Spleen (tissue), 11 donors: ENCODE measurements around the gene DYTN. TPM values are rescaled to one million over a fixed set of nuclear protein-coding genes. Genes with fewer than 3 reads are reported as not detected.

Experiments used
- DNase-seq: peaks from one replicate; pipeline ENCODE4 v3.0.0-alpha.2; 2020
- H3K27ac ChIP-seq, 8 donors: fragments of 200-600 bp; sonication (generic) in 7 of 8; 1 replicate in 4 of 8; 2 replicates in 4 of 8; pipeline versions ENCODE4 v1.5.0 to v1.8.0; 2016 to 2021; ENCODE audit warnings: inconsistent platforms in 4 of 8, mild to moderate bottlenecking in 4 of 8, moderate library complexity in 1 of 8
- H3K27me3 ChIP-seq, 7 donors: fragments of 200-600 bp; sonication (generic) in 6 of 7; replicated peaks in 1 of 7; 1 replicate in 4 of 7; 2 replicates in 3 of 7; pipeline versions ENCODE4 v1.5.0 to v1.8.0; 2016 to 2021; ENCODE audit warnings: inconsistent platforms in 3 of 7, mild to moderate bottlenecking in 1 of 7
- H3K36me3 ChIP-seq, 6 donors: fragments of 200-600 bp; sonication (generic) in 5 of 6; 1 replicate in 4 of 6; 2 replicates in 2 of 6; pipeline versions ENCODE4 v1.5.0 to v1.8.0; 2016 to 2021; ENCODE audit warnings: inconsistent platforms in 2 of 6
- H3K4me1 ChIP-seq, 6 donors: fragments of 200-600 bp; sonication (generic) in 5 of 6; 1 replicate in 3 of 6; 2 replicates in 3 of 6; pipeline versions ENCODE4 v1.5.0 to v1.8.0; 2016 to 2021; ENCODE audit warnings: inconsistent platforms in 3 of 6
- H3K4me3 ChIP-seq, 8 donors: fragments of 200-600 bp; sonication (generic) in 7 of 8; 1 replicate in 4 of 8; 2 replicates in 4 of 8; pipeline versions ENCODE4 v1.5.0 to v1.8.0; 2016 to 2021; ENCODE audit warnings: inconsistent platforms in 4 of 8, mild to moderate bottlenecking in 4 of 8, moderate library complexity in 2 of 8
- H3K9me3 ChIP-seq, 8 donors: fragments of 200-600 bp; sonication (generic) in 7 of 8; 1 replicate in 4 of 8; 2 replicates in 4 of 8; pipeline versions ENCODE4 v1.5.0 to v1.8.0; 2016 to 2021; ENCODE audit warnings: inconsistent platforms in 4 of 8
- CTCF ChIP-seq, 11 experiments: fragments of 200-600 bp in 7 of 11; fragments of 450-650 bp in 4 of 11; sonication (generic) in 4 of 11; IDR thresholded peaks in 8 of 11; conservative IDR thresholded peaks in 3 of 11; 1 replicate in 7 of 11; 2 replicates in 4 of 11; pipeline versions ENCODE4 v1.4.0 to v1.8.0; 2016 to 2021; ENCODE audit warnings: antibody characterized with exemption in 11 of 11, inconsistent platforms in 4 of 11, mild to moderate bottlenecking in 1 of 11
- POLR2A ChIP-seq, 3 donors: fragments of 450-650 bp; IDR thresholded peaks; one replicate each; pipeline ENCODE4 v1.5.1; 2017; ENCODE audit warnings: antibody characterized with exemption in 3 of 3, mild to moderate bottlenecking in 1 of 3
- POLR2AphosphoS5 ChIP-seq, 3 donors: sonication (generic); formaldehyde crosslinking; IDR thresholded peaks; one replicate each; pipeline ENCODE4 v1.5.1; 2017; ENCODE audit warnings: antibody characterized with exemption in 3 of 3
- WGBS, 5 donors: extraction: QIAGEN DNeasy Blood & Tissue Kit in 3 of 5; methylation state at CpG; one replicate each; pipeline versions ENCODE4 v1.1.5 to v1.1.7; 2013 to 2018; 5-methylcytosine and 5-hydroxymethylcytosine counted together
- intact Hi-C: fragments of 100-400 bp; cut with DNase I; formaldehyde crosslinking; loops from one replicate; pipeline ENCODE4 v1.15.0; 2023; ENCODE audit warnings: low total_unique reads
- polyA plus RNA-seq, 3 donors: library from polyadenylated mRNA; stranded (reverse); fragments of 200-250 nt; gene quantifications; one replicate each; pipeline ENCODE4 v1.2.1, GENCODE V29; 2013
- total RNA-seq, 7 donors: library from RNA; depleted of rRNA in 3 of 7; stranded (reverse); fragments of >200 nt in 3 of 7; fragmentation: NEBNext Ultra II Directional in 4 of 7; extraction: Animal tissue kit (Norgen Biotek cat#: 25700) in 4 of 7; gene quantifications; one replicate each; pipeline versions ENCODE4 v1.1.0 to v1.2.1, GENCODE V29; 2016 to 2021
- donor health status: healthy with polysubstance abuse.
- donor health status: DM: no; HTN: no; CAD: no; lungs with moderate emphysema.
- donor health status: DM: no; HTN: no; CAD: no.
- donor health status: Bipolar disorder and iron deficiency.
- donor health status: healthy.
- donor health status: DM: no; HTN: no; CAD: no.
- donor health status: DM: yes; HTN: yes; CAD: no.

DYTN gene
- total and polyA plus RNA-seq, 10 donors, result 0.29 TPM; not detected in 9

DNA sequence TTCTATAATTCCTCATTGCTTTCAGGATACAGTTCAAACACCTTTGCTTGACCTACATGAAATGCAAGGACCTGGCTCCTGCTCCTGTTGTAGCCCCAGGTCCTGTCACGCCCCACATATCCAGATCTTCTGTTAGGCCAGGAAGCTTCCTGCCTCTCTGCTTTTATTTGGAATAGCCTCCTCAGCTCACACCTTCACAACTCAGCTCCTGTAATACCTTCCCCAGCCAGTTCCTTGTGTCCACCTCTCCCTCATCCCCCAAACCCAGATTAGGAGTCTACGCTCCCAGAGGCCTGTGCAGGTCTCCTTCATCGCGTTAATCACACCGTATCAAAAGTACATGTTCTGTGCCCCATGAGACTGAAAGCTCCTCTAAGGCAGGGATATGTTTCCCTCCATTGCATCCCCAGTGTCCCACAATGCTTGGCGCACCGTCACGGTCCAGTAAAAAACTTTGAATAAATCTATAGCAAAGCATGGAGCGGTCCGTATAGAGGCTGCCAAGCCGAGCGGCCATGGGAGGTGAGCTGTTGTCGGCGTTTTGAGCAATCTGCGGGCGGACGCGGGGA, 46.6 kb upstream of the DYTN start:
- Histone ChIP-seq H3K4me1 (peaks cover 20 to 52% (median 44%) of the 10 kb centered on the region in 6 donors), H3K36me3 (peaks cover 0 to 31% (median 8%) of the 10 kb centered on the region in 6 donors), H3K27me3 (peaks cover 0 to 16% (median 0%) of the 10 kb centered on the region in 7 donors), H3K9me3 (no peaks in the 10 kb centered on the region), H3K27ac (peak overlapping the region; percentile 36 to 92 (median 85)), H3K4me3 (peak overlapping the region; percentile 68 to 96 (median 82))
- no peak for TF ChIP-seq POLR2AphosphoS5 (IDR thresholded peaks at IDR 0.05)
- no peak for TF ChIP-seq CTCF (IDR thresholded peaks at IDR 0.05 in 8 of 11, conservative IDR thresholded peaks at IDR 0.05 in 3 of 11)
- no peak for TF ChIP-seq POLR2A (IDR thresholded peaks at IDR 0.05)
- intact Hi-C loops, result no loop called here
- DNase-seq, result no peak
- WGBS, 5 donors, result 10 to 12% (median 10%) methylated on average over 18 of the region's 18 CpGs

- peaks cover 0 to 3% (median 0%) of the 10 kb centered on the region in 7 donors for H3K27me3 ChIP-seq
- H3K9me3 ChIP-seq, result no peaks in the 10 kb centered on the region
- no peak overlapping the region for H3K27ac ChIP-seq
- intact Hi-C loops, result no loop called here
- no peaks in the 10 kb centered on the region for H3K4me1 ChIP-seq
- DNase-seq, result no peak
- H3K36me3 ChIP-seq, result no peaks in the 10 kb centered on the region
- TF ChIP-seq CTCF (IDR thresholded peaks at IDR 0.05 in 8 of 11, conservative IDR thresholded peaks at IDR 0.05 in 3 of 11) (no peak), POLR2AphosphoS5 (IDR thresholded peaks at IDR 0.05) (no peak), POLR2A (IDR thresholded peaks at IDR 0.05) (no peak)
- H3K4me3 ChIP-seq, result no peak overlapping the region
- 55 to 64% (median 58%) methylated on average over 1 of the region's 1 CpG for WGBS, 5 donors
These were observed 38.6 kb upstream of the DYTN start for GRCh38 chr2:206756816-206757215.

DNA sequence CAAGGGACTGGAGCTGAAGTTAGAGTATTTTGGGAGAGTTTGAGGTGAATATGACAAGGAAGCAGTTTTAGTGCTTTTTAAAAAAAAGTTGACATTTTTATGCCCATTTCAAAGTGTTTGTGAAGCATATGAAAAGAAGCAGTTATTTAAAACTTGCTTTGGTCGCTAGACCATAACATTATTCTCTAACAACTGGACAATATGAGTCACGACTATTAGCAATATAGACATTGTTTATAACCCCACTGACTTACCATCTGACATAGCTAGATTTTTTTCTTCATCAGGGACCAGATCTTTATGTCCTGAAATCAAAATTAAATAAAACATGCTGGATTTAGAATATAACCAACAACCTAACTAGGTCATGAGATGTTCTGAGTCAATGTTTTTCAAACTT, 22.6 kb upstream of the DYTN start:
- 53 to 71% (median 62%) methylated on average over 2 of the region's 2 CpGs for WGBS, 5 donors
- intact Hi-C loops, result no loop called here
- Histone ChIP-seq H3K27me3 (peaks cover 0 to 4% (median 0%) of the 10 kb centered on the region in 7 donors), H3K36me3 (no peaks in the 10 kb centered on the region), H3K27ac (no peak overlapping the region), H3K4me3 (no peak overlapping the region), H3K9me3 (no peaks in the 10 kb centered on the region), H3K4me1 (no peaks in the 10 kb centered on the region)
- TF ChIP-seq POLR2AphosphoS5 (IDR thresholded peaks at IDR 0.05), result no peak
- TF ChIP-seq POLR2A (IDR thresholded peaks at IDR 0.05), result no peak
- no peak for TF ChIP-seq CTCF (IDR thresholded peaks at IDR 0.05 in 8 of 11, conservative IDR thresholded peaks at IDR 0.05 in 3 of 11)
- DNase-seq, result no peak

DNA sequence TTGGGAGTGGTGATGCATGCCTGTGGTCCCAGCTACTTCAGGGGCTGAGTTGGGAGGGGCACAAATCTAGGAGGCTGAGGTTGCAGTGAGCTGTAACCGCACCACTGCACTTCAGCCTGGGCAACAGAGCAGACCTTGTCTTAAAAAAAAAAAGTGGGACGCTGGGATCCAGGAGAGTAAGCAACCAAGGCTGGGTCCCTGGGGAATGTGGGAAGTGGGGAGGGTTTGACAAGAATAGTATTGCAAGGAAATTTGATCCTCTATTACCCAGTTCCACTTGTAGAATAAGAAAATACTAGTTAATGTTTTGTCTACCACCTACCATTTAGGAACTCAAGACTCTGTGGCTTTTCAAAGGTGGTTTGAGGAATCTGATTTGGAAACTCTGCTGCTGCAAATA, 21.1 kb upstream of the DYTN start:
- H3K36me3 ChIP-seq, result no peaks in the 10 kb centered on the region
- no peak overlapping the region for H3K27ac ChIP-seq
- H3K27me3 ChIP-seq, result peaks cover 0 to 4% (median 0%) of the 10 kb centered on the region in 7 donors
- intact Hi-C loops, result no loop called here
- H3K9me3 ChIP-seq, result no peaks in the 10 kb centered on the region
- no peaks in the 10 kb centered on the region for H3K4me1 ChIP-seq
- H3K4me3 ChIP-seq, result no peak overlapping the region
- TF ChIP-seq CTCF (IDR thresholded peaks at IDR 0.05 in 8 of 11, conservative IDR thresholded peaks at IDR 0.05 in 3 of 11), result no peak
- no peak for TF ChIP-seq POLR2AphosphoS5 (IDR thresholded peaks at IDR 0.05)
- TF ChIP-seq POLR2A (IDR thresholded peaks at IDR 0.05), result no peak
- DNase-seq, result no peak
- 64 to 77% (median 74%) methylated on average over 2 of the region's 2 CpGs for WGBS, 5 donors
